Measurements from ENCODE around the gene TENT4A.

Gene TENT4A

GRCh38 chr5:6786786-6787495 lies 73.7 kb downstream of the TENT4A start:
- TF ChIP-seq MAX (IDR thresholded peaks at IDR 0.05; ENCODE audit: low read depth, low read length): no peak
- no peak for TF ChIP-seq MYC (IDR thresholded peaks at IDR 0.05; ENCODE audit: low read depth, low read length)
- no peak for TF ChIP-seq POLR2A (IDR thresholded peaks at IDR 0.05; ENCODE audit: extremely low read depth, insufficient read length)
- TF ChIP-seq CTCF (IDR thresholded peaks at IDR 0.05; ENCODE audit: low read depth, low read length): no peak
- no peak overlapping the region for H3K4me3 ChIP-seq (ENCODE audit: low read depth, low read length)

GRCh38 chr5:6787941-6788340 lies 74.7 kb downstream of the TENT4A start:
- H3K4me3 ChIP-seq (ENCODE audit: low read depth, low read length): no peak overlapping the region
- TF ChIP-seq MYC (IDR thresholded peaks at IDR 0.05; ENCODE audit: low read depth, low read length): no peak
- TF ChIP-seq POLR2A (IDR thresholded peaks at IDR 0.05; ENCODE audit: extremely low read depth, insufficient read length): no peak
- no peak for TF ChIP-seq CTCF (IDR thresholded peaks at IDR 0.05; ENCODE audit: low read depth, low read length)
- no peak for TF ChIP-seq MAX (IDR thresholded peaks at IDR 0.05; ENCODE audit: low read depth, low read length)
- DNase-seq (ENCODE audit: low read depth): no peak

More at GRCh38 chr5:6786786-6787495, 73.7 kb downstream of the TENT4A start:
- peak; percentile 32 for DNase-seq (ENCODE audit: low read depth)

- H3K4me3 ChIP-seq (ENCODE audit: low read depth, low read length): no peak overlapping the region
- TF ChIP-seq MAX (IDR thresholded peaks at IDR 0.05; ENCODE audit: low read depth, low read length) (no peak), POLR2A (IDR thresholded peaks at IDR 0.05; ENCODE audit: extremely low read depth, insufficient read length) (no peak), CTCF (IDR thresholded peaks at IDR 0.05; ENCODE audit: low read depth, low read length) (no peak), MYC (IDR thresholded peaks at IDR 0.05; ENCODE audit: low read depth, low read length) (no peak)
- DNase-seq (ENCODE audit: low read depth): no peak
These were observed 75.2 kb downstream of the TENT4A start for GRCh38 chr5:6788439-6788838.

GRCh38 chr5:6788956-6789649 lies 75.9 kb downstream of the TENT4A start:
- peak; percentile 39 for DNase-seq (ENCODE audit: low read depth)
- TF ChIP-seq MYC (IDR thresholded peaks at IDR 0.05; ENCODE audit: low read depth, low read length): no peak
- no peak for TF ChIP-seq CTCF (IDR thresholded peaks at IDR 0.05; ENCODE audit: low read depth, low read length)
- TF ChIP-seq MAX (IDR thresholded peaks at IDR 0.05; ENCODE audit: low read depth, low read length): no peak
- no peak for TF ChIP-seq POLR2A (IDR thresholded peaks at IDR 0.05; ENCODE audit: extremely low read depth, insufficient read length)
- H3K4me3 ChIP-seq (ENCODE audit: low read depth, low read length): no peak overlapping the region

GRCh38 chr5:6790346-6790865 lies 77.2 kb downstream of the TENT4A start:
- no peak for DNase-seq (ENCODE audit: low read depth)
- TF ChIP-seq POLR2A (IDR thresholded peaks at IDR 0.05; ENCODE audit: extremely low read depth, insufficient read length) (no peak), MAX (IDR thresholded peaks at IDR 0.05; ENCODE audit: low read depth, low read length) (no peak), MYC (IDR thresholded peaks at IDR 0.05; ENCODE audit: low read depth, low read length) (no peak), CTCF (IDR thresholded peaks at IDR 0.05; ENCODE audit: low read depth, low read length) (no peak)
- H3K4me3 ChIP-seq (ENCODE audit: low read depth, low read length): no peak overlapping the region

All from NB4 (cell line).